Measurements from ENCODE around the gene PC. TPM values are rescaled to one million over a fixed set of nuclear protein-coding genes. Genes with fewer than 3 reads are reported as not detected.

PC gene
- polyA plus RNA-seq, 1 of the 3 experiments (the other 2 are of a cell fraction): 9.7 TPM

DNA sequence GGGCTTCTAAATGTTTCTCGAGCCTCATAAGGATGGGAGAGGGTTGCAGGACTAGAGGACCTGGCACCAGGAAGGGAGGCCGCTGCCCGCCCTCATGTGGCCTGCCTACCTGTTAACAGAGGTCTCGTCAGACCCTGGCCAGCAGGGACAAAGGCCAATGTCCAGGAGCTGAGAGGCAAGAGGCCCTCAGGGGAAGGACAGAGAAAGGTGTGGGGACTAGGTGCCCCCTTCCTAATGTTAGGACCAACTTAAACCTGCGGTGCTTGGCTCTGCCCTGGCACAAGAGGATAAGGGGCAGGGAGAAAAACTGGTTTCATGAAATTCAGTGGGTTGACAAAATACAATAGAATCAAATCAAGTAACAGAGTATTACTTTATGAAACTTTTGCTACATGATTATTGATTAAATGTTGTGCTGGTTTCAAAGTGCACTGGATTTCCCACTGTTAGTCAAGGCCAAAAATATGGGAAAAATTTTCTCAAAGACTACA is 44.8 kb upstream of the PC start:
- 85% methylated on average over 4 of the region's 5 CpGs for whole genome bisulfite sequencing (ENCODE audit: low lambda C conversion rate)
- no peak overlapping the region for H3K27ac ChIP-seq (ENCODE audit: low read depth in 2 of 2, low read length in 1 of 2)

DNA sequence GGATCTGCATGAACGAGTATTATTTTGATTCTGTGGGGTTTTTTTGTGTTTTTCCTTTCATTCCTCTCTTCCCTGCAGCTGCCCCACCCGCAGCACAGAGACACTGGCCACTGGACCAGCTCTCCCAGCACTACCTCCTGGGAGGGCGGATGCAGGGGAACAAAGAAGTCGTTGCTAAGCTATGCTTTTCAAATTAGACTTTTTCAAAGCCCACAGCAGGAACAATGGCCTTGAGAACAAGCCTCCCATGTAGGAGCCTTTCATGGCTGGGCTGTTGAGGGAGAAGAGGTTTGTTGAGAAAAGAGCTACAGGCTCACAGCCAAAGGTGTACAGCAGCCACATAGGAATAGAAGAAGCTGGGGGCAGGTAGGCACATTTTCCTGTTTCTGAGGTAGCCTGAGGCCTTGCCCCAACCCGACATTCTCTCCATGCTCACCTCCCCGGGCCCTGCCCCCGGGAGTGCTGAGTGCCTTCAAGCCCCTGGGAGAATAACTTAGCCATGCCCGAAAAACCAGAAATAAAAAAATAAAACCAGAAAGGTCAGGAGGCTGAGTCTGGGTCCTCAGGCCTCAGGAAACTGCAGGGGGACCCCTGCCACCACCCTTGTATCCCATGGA is 44.2 kb upstream of the PC start:
- Histone ChIP-seq H3K27ac (ENCODE audit: low read depth in 2 of 2, low read length in 1 of 2) (no peak overlapping the region), H3K9ac (no peak overlapping the region), H3F3A (replicated peaks; ENCODE audit: insufficient read depth) (no peaks in the 10 kb centered on the region), H3K9me2 (no peaks in the 10 kb centered on the region), H3K4me2 (no peak overlapping the region), H4K20me1 (ENCODE audit: insufficient read depth) (no peaks in the 10 kb centered on the region), H3K27me3 (ENCODE audit: insufficient read depth) (no peaks in the 10 kb centered on the region), H3K36me3 (replicated peaks in 1 of 2; ENCODE audit: control insufficient read depth in 1 of 2, insufficient read depth in 2 of 2, low read length in 1 of 2) (no peaks in the 10 kb centered on the region), H3K79me2 (ENCODE audit: insufficient read depth) (no peaks in the 10 kb centered on the region), H3K9me3 (no peaks in the 10 kb centered on the region), H3K4me3 (ENCODE audit: low read depth in 2 of 2, low read length in 1 of 2) (no peak overlapping the region), H3K4me1 (ENCODE audit: control insufficient read depth in 1 of 2, insufficient read depth in 2 of 2, low read depth in 1 of 2, low read length in 1 of 2) (no peaks in the 10 kb centered on the region), H2AFZ (ENCODE audit: low read depth) (no peak overlapping the region)
- POLR2A ChIA-PET: no interaction called here
- 78% methylated on average over 8 of the region's 8 CpGs for WGBS (ENCODE audit: low lambda C conversion rate)
- no peak for DNase-seq
- CTCF ChIA-PET: interaction anchor here (0.9 to 1.9 kb wide), 2 partner anchors 27 to 308 kb away, joined by 3 to 8 read pairs; partner anchors contain the start of gene C11orf86
- TF ChIP-seq POLR2AphosphoS5 (IDR thresholded peaks at IDR 0.05; ENCODE audit: low read depth, low read length) (no peak), SMC3 (IDR thresholded peaks at IDR 0.05; ENCODE audit: low read depth, low read length) (no peak), TAF1 (IDR thresholded peaks at IDR 0.05; ENCODE audit: borderline replicate concordance, low read depth, low read length) (no peak), FOXM1 (IDR thresholded peaks at IDR 0.05; ENCODE audit: low read depth) (no peak)

More for the DNA sequence above, 44.8 kb upstream of the PC start:
- no peaks in the 10 kb centered on the region for H3K4me1 ChIP-seq (ENCODE audit: control insufficient read depth in 1 of 2, insufficient read depth in 2 of 2, low read depth in 1 of 2, low read length in 1 of 2)
- no peak overlapping the region for H3K4me2 ChIP-seq
- no peaks in the 10 kb centered on the region for H3K36me3 ChIP-seq (replicated peaks in 1 of 2; ENCODE audit: control insufficient read depth in 1 of 2, insufficient read depth in 2 of 2, low read length in 1 of 2)
- no peaks in the 10 kb centered on the region for H3K9me2 ChIP-seq
- no peaks in the 10 kb centered on the region for H3F3A ChIP-seq (replicated peaks; ENCODE audit: insufficient read depth)
- POLR2A ChIA-PET: no interaction called here
- CTCF ChIA-PET: interaction anchor here (1.9 kb wide), 1 partner anchor 27 kb away, joined by 8 read pairs; the partner anchor contains the start of gene C11orf86
- no peak overlapping the region for H2AFZ ChIP-seq (ENCODE audit: low read depth)
- H4K20me1 ChIP-seq (ENCODE audit: insufficient read depth): no peaks in the 10 kb centered on the region
- DNase-seq: no peak
- H3K79me2 ChIP-seq (ENCODE audit: insufficient read depth): no peaks in the 10 kb centered on the region
- H3K9ac ChIP-seq: no peak overlapping the region
- TF ChIP-seq MXI1 (IDR thresholded peaks at IDR 0.05; ENCODE audit: low read depth, low read length) (no peak), EP300 (IDR thresholded peaks at IDR 0.05; ENCODE audit: borderline replicate concordance in 1 of 2, low read depth in 1 of 2, low read length in 1 of 2) (no peak), FOXJ3 (CRISPR knock-in tag; IDR thresholded peaks at IDR 0.05) (no peak), YY1 (IDR thresholded peaks at IDR 0.05; ENCODE audit: low read depth) (no peak), EZH2phosphoT487 (IDR thresholded peaks at IDR 0.05; ENCODE audit: borderline replicate concordance, low read depth) (no peak), RAD21 (IDR thresholded peaks at IDR 0.05; ENCODE audit: low read length) (no peak)
- TF ChIP-seq, protein P1, sequence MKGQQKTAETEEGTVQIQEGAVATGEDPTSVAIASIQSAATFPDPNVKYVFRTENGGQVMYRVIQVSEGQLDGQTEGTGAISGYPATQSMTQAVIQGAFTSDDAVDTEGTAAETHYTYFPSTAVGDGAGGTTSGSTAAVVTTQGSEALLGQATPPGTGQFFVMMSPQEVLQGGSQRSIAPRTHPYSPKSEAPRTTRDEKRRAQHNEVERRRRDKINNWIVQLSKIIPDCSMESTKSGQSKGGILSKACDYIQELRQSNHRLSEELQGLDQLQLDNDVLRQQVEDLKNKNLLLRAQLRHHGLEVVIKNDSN (IDR thresholded peaks at IDR 0.05; ENCODE audit: borderline replicate concordance, low read depth): no peak
- no peaks in the 10 kb centered on the region for H3K9me3 ChIP-seq
- no peak overlapping the region for H3K4me3 ChIP-seq (ENCODE audit: low read depth in 2 of 2, low read length in 1 of 2)
- H3K27me3 ChIP-seq (ENCODE audit: insufficient read depth): no peaks in the 10 kb centered on the region

Data from SK-N-SH (cell line).